ENCODE measurements around the gene PRODH. TPM values are rescaled to one million over a fixed set of nuclear protein-coding genes. Genes with fewer than 3 reads are reported as not detected.

PRODH gene
- total and polyA plus RNA-seq, 7 donors: 1.6 to 52.6 (median 11.3) TPM

- H3K27ac ChIP-seq: no peak overlapping the region
- TF ChIP-seq, protein P1, sequence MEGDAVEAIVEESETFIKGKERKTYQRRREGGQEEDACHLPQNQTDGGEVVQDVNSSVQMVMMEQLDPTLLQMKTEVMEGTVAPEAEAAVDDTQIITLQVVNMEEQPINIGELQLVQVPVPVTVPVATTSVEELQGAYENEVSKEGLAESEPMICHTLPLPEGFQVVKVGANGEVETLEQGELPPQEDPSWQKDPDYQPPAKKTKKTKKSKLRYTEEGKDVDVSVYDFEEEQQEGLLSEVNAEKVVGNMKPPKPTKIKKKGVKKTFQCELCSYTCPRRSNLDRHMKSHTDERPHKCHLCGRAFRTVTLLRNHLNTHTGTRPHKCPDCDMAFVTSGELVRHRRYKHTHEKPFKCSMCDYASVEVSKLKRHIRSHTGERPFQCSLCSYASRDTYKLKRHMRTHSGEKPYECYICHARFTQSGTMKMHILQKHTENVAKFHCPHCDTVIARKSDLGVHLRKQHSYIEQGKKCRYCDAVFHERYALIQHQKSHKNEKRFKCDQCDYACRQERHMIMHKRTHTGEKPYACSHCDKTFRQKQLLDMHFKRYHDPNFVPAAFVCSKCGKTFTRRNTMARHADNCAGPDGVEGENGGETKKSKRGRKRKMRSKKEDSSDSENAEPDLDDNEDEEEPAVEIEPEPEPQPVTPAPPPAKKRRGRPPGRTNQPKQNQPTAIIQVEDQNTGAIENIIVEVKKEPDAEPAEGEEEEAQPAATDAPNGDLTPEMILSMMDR (IDR thresholded peaks at IDR 0.05): no peak
- ATAC-seq (no peak), DNase-seq (no peak)
- H3K4me1 ChIP-seq: no peaks in the 10 kb centered on the region
- no peak overlapping the region for H3K4me3 ChIP-seq
- H3K9me3 ChIP-seq: peaks cover 8% of the 10 kb centered on the region
- H3K36me3 ChIP-seq (ENCODE audit: insufficient read depth in 1 of 2, low read depth in 1 of 2): no peaks in the 10 kb centered on the region
- peaks cover 0 to 2% (median 0%) of the 10 kb centered on the region in 3 donors for H3K27me3 ChIP-seq (ENCODE audit: insufficient read depth in 3 of 3, low read length in 2 of 3)
- intact Hi-C loops (cut with DNase I): no loop called here
Observed at GRCh38 chr22:18980829-18981228, 44.7 kb upstream of the PRODH start.

DNA sequence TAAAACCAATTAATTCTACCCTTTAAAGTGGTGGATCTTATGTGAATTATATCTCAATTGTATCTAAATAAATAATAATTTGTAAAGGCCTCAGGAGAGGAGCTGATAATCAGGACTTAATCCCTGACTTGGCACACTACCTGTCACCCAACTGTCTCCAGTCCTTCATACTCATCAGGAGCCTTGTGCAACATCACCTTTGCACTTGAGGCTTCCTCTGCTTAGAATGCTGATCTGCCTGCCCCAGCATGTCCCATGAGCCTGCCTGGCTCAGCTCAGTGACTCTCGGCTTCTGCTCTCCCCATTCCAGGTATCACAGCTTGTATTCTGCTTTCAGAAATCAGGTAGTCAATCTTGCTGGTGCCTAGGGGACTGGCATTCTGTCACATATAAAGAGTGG is 43.9 kb upstream of the PRODH start:
- peaks cover 0 to 2% (median 0%) of the 10 kb centered on the region in 3 donors for H3K27me3 ChIP-seq (ENCODE audit: insufficient read depth in 3 of 3, low read length in 2 of 3)
- H3K4me1 ChIP-seq: no peaks in the 10 kb centered on the region
- H3K4me3 ChIP-seq: no peak overlapping the region
- TF ChIP-seq, protein P1 (IDR thresholded peaks at IDR 0.05): no peak
- peaks cover 8% of the 10 kb centered on the region for H3K9me3 ChIP-seq
- DNase-seq (peak in 1 of 2 donors; percentile 10), ATAC-seq (no peak)
- no peaks in the 10 kb centered on the region for H3K36me3 ChIP-seq (ENCODE audit: insufficient read depth in 1 of 2, low read depth in 1 of 2)
- WGBS, 3 donors: 90 to 93% (median 90%) methylated on average over 1 of the region's 1 CpG
- no peak overlapping the region for H3K27ac ChIP-seq
- intact Hi-C loops (cut with DNase I): no loop called here

GRCh38 chr22:18978506-18978905 is 42.4 kb upstream of the PRODH start:
- no peak for DNase-seq
- H3K4me1 ChIP-seq: no peaks in the 10 kb centered on the region
- H3K9me3 ChIP-seq: peaks cover 8% of the 10 kb centered on the region
- H3K27ac ChIP-seq: no peak overlapping the region
- no peak overlapping the region for H3K4me3 ChIP-seq
- TF ChIP-seq, protein P1 (IDR thresholded peaks at IDR 0.05): no peak
- WGBS, 3 donors: 78 to 80% (median 79%) methylated on average over 9 of the region's 9 CpGs
- no peaks in the 10 kb centered on the region for H3K36me3 ChIP-seq (ENCODE audit: insufficient read depth in 1 of 2, low read depth in 1 of 2)
- no peak for ATAC-seq
- intact Hi-C loops (cut with DNase I): no loop called here
- peaks cover 0 to 2% (median 0%) of the 10 kb centered on the region in 3 donors for H3K27me3 ChIP-seq (ENCODE audit: insufficient read depth in 3 of 3, low read length in 2 of 3)

DNA sequence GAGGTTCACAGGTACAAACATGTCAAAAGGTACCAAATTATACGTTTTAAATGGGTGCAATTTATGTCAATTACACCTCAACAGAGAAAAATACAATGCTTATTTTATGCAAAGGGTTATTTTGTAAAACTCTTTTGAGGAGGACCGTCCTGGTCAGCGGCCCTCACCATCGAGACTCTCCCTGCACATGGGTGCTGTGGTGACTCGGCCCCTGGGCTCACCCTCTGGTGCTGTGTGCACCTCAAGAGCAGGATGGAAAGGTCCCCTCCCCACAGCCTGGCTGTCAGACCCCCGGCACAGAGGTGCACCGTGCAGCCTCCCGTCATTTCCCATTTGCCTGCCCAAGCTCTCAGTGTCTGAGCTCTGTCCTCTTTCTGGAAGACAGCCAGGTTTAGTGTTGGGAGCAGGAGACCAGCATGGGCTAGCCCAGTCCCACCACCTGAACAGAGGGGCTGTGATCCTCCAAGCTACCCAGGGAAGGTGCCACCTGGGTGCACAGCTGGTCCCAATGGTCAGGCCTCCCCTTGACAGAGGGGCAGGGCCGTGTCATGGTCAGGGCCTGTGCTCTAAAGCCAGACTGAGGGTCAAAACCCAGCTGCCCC is 41.8 kb upstream of the PRODH start:
- Histone ChIP-seq H3K36me3 (ENCODE audit: insufficient read depth in 1 of 2, low read depth in 1 of 2) (no peaks in the 10 kb centered on the region), H3K27ac (no peak overlapping the region), H3K27me3 (ENCODE audit: insufficient read depth in 3 of 3, low read length in 2 of 3) (no peaks in the 10 kb centered on the region), H3K9me3 (peaks cover 8% of the 10 kb centered on the region), H3K4me1 (no peaks in the 10 kb centered on the region), H3K4me3 (no peak overlapping the region)
- intact Hi-C loops (cut with DNase I): no loop called here
- ATAC-seq (no peak), DNase-seq (peak in 1 of 2 donors; percentile 24)
- 81 to 85% (median 83%) methylated on average over 9 of the region's 9 CpGs for WGBS, 3 donors
- TF ChIP-seq, protein P1 (IDR thresholded peaks at IDR 0.05): no peak
